ENCODE data around the gene CASTOR2.

DNA sequence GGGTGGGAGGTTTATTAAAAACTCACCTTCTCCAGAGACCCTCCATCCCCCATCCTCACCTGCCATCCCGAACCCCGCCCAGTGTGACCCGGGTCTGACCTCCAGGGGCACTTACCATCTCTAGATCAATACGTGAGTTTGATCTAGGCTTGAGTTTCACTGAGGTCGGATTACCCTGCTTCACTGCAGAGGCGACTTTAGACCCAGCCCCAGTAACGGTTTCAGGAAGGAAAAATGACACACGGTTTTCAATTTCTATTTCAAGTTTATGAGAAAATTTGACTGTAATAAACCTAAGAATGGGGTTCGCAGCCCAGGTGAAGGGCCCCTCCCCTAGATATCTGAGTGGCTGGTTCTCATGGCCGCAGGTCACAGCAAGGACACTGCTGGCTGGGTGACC lies 76.0 kb downstream of the CASTOR2 start:
- TF ChIP-seq, protein P1, sequence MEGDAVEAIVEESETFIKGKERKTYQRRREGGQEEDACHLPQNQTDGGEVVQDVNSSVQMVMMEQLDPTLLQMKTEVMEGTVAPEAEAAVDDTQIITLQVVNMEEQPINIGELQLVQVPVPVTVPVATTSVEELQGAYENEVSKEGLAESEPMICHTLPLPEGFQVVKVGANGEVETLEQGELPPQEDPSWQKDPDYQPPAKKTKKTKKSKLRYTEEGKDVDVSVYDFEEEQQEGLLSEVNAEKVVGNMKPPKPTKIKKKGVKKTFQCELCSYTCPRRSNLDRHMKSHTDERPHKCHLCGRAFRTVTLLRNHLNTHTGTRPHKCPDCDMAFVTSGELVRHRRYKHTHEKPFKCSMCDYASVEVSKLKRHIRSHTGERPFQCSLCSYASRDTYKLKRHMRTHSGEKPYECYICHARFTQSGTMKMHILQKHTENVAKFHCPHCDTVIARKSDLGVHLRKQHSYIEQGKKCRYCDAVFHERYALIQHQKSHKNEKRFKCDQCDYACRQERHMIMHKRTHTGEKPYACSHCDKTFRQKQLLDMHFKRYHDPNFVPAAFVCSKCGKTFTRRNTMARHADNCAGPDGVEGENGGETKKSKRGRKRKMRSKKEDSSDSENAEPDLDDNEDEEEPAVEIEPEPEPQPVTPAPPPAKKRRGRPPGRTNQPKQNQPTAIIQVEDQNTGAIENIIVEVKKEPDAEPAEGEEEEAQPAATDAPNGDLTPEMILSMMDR (IDR thresholded peaks at IDR 0.05; ENCODE audit: low read depth, low read length), result no peak
- no peak for TF ChIP-seq EZH2phosphoT487 (IDR thresholded peaks at IDR 0.05; ENCODE audit: low read depth)

Measured in OCI-LY3 (cell line).